GM10847 (cell line): ENCODE data around the gene SSX4.
"Not testable (repeated sequence)": the region's sequence is repeated elsewhere in the genome, so short reads cannot be mapped to it uniquely, and the experiment has no call there.

Source experiments
- POLR2A ChIP-seq: IDR thresholded peaks from 2 replicates; pipeline ENCODE4 v1.6.1; 2011; ENCODE audit not compliant: insufficient read length; ENCODE audit errors: extremely low read depth

SSX4 gene

DNA sequence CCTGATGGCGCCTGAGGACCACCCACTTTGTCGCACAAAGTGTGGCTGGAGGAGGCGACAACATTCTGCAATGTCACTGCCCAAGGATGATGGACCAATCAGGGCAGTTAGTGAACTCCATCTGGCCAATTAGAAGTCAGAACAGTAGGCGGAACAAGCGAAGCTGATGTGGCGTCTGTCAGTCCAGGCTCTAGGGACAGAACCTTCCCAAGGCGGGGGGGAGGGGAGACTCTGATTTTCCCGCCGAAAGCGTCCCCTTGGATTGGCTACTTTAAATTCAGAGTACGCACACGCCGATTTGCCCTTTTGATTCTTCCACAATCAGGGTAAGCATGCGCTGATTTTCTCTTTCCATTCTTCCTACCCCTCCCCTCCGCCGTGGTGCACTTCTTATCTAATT, at the start of gene SSX4:
Gene SSX4, plus strand, starts transcription at position 301 of the 400 bp plus-strand sequence. CDS start 515 bp downstream, outside the sequence.
- TF ChIP-seq POLR2A = not testable (repeated sequence)

GRCh38 chrX:48356315-48357094, 26.8 kb upstream of the SSX4 start, which contains the start of gene SSX3:
TSS of gene SSX3 (minus strand) at chrX:48356703. CDS start at chrX:48355249, 1,454 bp downstream.
- TF ChIP-seq POLR2A = not testable (repeated sequence)

DNA sequence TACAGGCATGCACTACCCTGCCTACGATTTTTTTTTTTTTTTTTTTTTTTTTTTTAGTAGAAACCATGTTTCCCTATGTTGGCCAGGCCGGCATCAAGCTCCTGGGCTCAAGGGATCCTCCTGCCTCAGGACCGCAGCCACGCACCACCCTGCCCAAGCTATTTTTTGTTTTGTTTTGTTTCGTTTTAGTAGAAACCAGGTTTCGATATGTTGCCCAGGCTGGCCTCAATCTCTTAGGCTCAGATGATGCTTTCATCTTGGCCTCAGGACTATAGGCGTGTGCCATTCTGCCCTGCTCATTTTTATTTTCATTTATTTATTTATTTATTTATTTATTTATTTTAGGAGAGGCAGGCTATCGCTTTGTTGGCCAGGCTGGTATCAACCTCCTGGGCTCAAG, 25.7 kb upstream of the SSX4 start:
- no peak for TF ChIP-seq POLR2A

DNA sequence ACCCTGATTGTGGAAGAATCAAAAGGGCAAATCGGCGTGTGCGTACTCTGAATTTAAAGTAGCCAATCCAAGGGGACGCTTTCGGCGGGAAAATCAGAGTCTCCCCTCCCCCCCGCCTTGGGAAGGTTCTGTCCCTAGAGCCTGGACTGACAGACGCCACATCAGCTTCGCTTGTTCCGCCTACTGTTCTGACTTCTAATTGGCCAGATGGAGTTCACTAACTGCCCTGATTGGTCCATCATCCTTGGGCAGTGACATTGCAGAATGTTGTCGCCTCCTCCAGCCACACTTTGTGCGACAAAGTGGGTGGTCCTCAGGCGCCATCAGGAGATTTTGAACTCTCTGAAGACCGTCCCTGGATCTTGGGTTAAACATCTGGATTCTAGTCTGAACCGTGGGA, 28.5 kb downstream of the SSX4 start, which contains the start of gene SSX4B:
Gene SSX4B, minus strand, starts transcription at position 101 of the 400 bp plus-strand sequence. CDS start 588 bp downstream, outside the sequence.
- not testable (repeated sequence) for TF ChIP-seq POLR2A
